Stimulated activated CD4-positive, alpha-beta T cell treated with anti-CD3 and anti-CD28 coated beads, TNF-alpha, amount 100 ng/mL, for 48 hours (primary cell): ENCODE measurements around the gene PLAA.
"Not testable (repeated sequence)": the region's sequence is repeated elsewhere in the genome, so short reads cannot be mapped to it uniquely, and the experiment has no call there.

Experiments
- DNase-seq, 3 donors: peaks; one replicate each; pipeline ENCODE4 v3.0.0-alpha.2; 2020; ENCODE audit warnings: low read depth in 3 of 3

Gene PLAA

DNA sequence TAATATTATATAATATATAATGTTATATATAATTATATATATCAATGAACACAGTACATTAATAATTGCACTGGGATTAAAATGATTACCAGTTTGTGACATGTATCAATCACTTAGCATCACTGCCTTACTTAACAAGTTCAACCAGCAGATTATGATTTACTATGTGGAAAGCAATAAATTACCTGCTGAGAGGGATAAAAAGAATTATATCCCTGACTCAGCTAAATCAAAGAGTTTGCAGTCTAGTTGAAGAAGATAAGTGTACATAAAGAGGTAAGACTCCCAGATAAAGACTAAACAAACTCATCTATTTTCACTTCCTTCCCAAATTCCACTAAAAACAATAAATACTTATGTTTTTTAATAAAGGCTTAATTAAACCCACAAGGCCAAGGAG, 11.2 kb downstream of the PLAA start:
- DNase-seq, result no peak

DNA sequence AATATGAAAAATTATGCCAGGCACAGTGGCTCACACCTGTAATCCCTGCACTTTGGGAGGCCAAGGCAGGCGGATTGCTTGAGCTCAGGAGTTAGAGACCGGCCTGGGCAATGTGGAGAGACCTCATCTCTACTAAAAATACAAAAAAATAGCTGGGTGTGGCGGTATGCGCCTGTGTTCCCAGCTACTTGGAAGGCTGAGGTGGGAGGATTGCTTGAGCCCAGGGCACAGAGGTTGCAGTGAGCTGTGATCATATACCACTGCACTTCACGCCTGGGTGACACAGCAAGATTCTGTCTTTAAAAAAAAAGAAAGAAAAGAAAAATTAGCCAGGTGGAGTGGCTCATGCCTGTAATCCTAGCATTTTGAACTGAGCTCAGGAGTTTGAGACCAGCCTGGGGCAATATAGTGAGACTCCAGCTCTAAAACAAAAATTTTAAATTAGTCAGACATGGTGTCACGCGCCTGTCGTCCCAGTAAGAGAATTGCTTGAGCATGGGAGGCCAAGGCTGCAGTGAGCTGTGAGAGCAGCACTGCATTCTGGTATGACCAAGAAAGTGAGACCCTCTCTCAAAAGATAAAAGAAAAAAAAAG, 18.0 kb downstream of the PLAA start:
- DNase-seq, result no peak

DNA sequence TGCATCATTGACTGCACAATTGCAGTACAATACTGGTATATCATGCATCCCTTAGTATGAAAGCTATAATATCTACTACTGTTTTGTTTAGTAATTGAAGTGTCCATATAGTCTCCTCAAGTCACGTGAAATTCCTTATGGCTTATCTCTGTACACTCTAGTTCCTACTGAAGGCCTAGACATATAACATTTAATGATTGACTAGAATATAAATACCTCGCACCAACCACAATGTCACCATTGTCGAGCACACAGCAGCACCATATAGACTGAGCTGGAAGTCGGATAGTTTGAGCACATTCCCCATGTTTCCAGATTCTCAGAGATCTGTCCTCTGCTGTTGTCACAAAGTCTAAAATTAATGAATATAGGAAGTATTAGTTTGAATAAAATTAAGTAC, 21.4 kb downstream of the PLAA start:
- DNase-seq, result no peak

DNA sequence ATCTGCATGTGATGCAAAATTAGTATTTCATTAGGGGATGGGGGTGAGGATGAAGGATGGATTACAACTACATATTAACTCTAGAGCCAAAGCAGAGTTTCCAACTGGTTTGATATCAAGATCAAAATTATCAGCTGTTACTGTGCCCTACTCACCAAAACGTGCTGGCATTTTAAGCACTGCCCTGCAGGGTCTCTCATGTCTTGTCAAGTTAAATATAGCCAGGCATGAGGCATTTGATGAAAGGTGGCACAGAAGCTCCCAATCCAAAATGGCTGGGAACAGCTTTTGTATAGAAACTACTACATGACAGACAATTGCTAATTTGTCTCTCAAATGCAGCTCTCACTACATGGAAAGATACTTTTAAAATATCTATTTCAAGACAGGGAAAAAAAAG, 27.3 kb downstream of the PLAA start:
- no peak for DNase-seq

DNA sequence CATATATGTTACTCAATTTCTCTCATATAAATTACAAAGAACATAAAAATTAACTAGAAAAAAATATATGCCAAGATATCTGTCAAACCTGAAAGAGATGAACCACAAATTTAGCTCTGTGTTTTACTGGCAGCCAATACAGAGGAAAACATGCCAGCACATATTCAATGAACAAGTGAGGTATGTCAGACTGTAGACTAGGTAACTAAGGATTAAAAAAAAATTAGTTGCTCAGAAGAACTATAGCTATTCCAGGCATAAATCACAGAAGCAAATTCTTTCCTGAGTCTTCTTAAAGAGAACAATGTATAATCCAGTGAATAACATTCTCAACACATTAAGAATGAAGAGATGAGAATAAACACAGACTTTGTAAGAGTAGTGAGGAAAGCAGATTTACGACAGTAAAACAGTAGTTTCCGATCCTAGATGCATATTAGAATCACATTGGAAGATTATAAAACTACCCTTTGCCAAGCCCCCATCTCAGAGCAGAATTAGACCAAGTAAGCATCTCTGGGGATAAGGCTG, 33.8 kb downstream of the PLAA start:
- no peak for DNase-seq

DNA sequence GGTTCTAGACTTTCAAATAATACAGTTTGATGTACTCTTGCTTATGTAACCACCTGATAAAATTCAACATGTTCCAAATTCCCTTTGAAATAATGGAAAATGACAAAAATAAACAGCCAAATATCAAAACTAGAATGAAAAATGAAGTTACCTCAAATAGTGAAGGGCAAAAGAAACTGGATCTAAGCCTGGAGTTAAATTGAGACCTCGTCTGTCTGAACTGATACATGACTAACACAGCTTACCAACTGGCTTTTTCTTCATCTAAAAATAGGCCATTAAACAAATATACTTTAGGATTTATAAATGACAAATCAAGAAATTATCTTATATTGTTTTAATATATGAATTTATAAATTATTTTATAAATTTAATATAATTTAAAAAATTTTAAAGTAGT, 42.4 kb downstream of the PLAA start:
- DNase-seq, result no peak

DNA sequence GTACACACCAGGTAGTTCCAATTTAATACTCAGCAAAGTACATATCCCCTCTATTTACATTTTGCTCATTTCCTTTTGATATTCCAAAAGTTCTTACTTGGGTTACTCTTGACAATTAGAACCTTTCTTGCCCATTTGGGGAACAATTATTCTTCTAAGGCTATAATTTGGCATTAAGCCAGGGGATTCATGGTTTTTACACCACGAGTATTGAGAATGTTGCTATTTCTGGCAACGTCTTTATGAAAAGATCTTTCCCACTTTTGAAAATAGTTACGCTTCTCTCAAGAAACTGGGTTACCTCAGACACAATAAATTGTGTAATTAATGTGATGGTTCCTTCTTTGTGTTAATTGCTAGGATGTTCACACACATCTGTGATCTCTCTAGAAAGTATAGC, 43.0 kb downstream of the PLAA start:
- DNase-seq, result no peak

DNA sequence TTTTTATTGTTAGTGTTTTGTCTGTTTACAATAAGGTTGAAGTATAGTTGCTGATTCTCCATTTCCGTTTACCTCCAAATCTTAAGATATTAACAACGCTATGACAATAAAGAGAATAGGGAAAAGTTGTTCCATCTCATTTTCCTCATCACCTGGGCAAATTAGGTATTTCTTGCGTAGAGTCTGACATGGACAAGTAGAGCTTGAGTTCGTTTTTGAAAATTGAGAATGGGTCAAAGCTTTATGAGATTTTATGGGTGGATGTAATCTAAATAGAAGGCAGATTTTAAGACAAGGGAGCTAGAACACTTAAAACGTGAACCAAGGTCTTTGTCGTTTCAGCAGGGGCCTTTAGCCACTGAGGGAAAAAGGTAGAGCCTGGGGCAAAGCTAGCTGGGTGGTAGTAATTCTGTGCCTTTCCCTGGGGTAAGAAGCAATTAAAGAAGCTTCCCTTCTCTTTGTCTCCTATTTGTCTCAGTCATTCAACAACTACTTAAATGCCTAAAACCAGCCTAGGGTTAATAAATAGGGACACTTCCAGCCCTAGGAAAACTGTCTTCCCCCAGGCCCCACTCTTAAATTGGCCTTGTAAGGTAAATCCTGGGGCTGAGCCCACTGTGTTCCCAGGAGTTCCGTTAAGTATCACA, 53.9 kb downstream of the PLAA start:
- DNase-seq, result no peak

DNA sequence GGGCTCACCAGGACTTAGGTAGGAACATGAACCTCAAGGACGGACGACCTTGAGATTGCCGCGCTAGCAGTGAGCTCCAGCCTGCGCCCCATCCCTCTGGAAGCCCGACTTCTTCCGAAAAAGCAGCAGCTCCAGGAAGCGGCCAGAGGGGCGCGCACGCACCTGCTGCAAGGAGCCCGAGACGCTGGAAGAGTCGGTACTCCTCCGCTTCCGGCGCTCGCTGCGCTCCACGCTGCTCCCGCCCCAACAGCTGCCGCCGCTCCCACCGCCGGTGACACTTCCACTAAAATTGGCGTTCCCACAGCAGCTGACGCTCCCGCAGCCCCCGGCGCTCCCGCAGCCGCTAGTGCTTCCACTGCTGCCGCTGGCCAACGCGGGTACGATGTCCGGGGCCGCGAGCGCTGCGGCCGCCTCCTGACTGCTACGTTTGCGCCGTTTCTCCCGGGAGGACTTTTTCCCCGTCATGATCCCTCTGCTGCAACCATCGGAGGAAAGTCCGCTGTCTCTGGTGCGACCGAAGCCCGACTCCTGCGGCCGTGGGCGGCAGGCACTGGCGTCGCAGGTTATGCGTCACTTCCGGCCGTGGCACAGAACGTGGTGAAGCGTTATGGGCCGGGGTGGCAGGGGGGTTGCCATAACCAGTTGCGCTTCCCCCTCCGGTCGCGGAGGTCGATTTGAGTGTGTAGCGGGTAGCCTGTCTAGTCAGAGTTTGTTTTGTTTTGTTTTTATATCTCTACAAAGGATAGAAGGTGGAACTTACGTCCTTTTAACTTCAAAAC, 54.6 kb downstream of the PLAA start, which contains the start of gene CAAP1:
TSS of gene CAAP1 (minus strand) at position 552 of the 779 bp plus-strand sequence. CDS start at position 465, 87 bp downstream.
- DNase-seq, result peak; percentile 87 to 92 (median 90)

DNA sequence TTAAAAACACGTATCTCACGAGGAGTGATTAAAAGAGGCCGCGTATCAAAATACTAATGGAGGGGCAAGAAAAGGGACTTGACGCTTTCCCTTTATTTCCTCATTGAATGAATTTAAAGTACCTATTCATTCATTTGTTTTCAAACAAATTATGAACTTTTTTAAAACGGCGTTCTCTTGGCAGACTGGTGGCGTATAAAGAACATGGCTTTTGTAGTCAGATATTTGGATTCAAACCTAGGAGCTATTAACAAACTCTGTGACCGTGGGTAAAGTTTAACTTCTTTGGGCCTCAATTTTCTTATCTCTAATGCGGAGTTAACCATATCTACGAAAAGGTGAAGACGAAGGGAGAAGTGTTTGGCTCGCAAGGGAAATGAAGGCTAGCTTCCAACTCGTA, 55.3 kb downstream of the PLAA start:
- no peak for DNase-seq

DNA sequence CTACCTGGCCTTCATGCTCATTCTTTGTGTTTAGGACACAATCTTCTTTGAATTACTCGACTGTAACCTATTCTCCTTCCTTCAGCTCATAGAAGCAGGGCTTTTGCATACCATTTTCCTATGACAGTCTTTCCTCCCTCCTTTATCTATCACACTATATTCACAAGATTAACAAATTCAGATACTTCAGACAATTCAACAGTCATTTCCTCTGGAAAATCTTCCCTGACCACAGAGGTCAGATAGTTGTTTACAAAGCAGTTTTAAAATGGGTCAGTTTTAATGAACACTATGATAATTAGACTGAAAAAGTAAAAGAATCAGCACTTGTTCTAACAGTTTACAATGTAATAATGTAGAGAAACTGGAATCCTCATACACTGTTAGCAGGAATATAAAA, 58.8 kb downstream of the PLAA start:
- DNase-seq, result no peak

DNA sequence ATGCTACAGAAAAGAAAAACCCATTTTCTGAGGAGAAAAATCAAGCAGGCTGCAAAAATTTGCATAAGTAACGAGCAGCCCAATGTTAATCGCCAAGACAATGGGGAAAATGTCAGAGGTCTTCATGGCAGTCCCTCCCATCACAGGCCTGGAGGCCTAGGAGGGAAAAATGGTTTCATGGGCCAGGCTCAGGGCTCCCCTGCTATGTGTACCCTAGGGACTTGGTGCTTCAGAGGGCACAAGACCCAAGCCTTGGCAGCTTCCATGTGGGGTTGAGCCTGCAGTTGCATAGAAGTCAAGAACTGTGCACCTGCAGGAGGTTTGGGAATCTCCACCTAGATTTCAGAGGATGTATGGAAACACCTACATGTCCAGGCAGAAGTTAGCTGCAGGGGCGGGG, 64.9 kb downstream of the PLAA start:
- no peak for DNase-seq

DNA sequence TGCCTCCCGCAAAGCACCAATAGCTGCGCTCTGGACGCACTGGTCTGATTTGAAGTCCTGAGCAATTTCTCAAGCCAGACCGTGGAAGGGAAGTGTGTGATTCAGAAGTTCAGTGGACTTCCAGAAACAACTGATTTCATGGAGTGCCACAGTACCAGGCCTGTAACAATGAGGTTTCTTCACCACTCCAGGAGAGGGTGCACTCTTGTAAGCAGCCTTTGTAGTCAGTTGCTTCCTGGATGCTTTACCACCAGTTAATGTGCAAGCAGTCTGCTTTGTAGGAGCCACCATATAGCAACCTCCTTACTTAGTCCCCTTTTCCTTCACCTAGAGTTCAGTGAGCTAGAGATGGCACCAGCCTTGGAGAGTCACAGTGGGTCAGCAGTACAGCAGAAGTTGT, 66.8 kb downstream of the PLAA start:
- no peak for DNase-seq

DNA sequence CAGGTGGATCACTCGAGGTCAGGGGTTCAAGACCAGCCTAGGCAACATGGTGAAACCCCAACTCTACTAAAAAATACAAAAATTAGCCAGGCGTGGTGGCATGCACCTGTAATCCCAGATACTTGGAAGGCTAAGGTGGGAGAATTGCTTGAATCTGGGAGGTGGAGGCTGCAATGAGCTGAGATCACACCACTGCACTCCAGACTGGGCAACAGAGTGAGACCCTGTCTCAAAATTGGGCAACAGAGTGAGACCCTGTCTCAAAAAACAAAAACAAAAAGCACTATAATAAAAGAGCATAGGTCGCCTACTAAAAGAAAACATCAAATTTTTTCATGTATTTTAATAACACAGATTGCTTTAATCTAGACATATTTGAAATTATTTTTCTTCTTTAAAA, 71.9 kb downstream of the PLAA start:
- not testable (repeated sequence) for DNase-seq

DNA sequence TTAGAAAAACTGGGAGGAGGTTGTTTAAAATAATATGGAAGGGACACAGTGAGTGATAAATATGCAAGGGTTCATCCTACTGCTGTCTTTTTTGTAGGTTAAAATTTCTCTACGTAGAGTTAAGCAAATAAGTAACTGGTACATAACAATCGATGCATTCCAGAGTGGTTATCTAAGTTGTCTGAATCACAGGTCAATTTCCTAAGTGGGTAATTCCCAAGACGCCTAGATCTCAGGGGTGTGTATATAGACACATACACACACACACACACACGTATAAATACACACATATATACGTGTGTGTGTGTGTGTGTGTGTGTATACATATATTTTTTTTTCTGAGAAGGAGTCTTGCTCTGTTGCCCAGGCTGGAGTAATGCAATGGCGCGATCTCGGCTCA, 76.8 kb downstream of the PLAA start:
- DNase-seq, result no peak

DNA sequence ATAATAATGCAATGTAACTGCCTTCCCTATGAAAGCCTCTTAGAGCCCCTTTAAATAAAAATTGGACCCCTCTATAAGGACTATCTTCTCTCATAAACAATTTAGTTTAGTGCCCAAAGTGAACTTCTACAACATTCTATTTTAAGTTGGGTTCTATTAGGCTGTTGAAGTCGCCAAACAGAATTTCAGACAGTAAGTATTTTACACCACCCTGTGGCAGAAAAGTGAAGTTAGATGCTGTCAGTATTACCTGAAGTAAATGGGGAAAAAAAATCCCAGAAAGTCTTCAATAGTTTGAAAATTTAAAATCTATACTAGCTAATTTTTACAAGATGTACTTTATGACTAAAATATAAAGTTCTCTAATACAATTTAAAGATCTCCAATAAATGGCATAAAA, 84.0 kb downstream of the PLAA start:
- no peak for DNase-seq

DNA sequence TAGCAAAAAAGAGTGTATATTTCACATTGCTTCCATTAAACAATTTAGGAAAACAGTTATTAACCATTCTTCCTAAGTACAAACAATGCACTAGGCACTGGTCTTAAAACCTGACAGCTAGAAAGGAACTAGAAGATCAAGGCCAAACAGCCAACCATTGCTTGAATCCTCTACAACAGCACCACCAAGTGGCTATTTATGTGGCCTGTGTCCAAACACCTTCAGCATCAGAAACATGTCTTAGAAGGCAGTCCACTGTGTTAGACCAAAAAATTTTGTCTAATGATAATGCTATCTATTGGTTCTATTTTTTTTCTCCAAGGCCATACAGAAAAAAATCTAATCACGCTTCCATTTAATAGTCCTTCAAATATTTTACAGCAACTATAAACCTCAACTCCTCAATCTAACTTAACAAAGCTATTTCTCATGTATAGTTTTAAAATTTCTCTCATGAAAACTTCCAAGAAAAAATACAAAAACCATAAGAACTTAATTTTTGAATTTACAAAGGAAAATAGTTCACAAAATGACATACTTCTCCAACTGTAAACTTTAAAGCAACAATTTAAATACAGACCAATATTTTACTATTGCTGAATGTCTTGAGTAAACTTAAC, 90.5 kb downstream of the PLAA start:
- DNase-seq, result no peak
